GM19023 (cell line): ENCODE results near the gene ORC4.

Source experiments
- ATAC-seq: cut with Tn5 transposase; IDR thresholded peaks from one replicate; pipeline ENCODE4 v1.9.1; 2021; ENCODE audit warnings: mild to moderate bottlenecking, moderate library complexity; ENCODE audit not compliant: unreplicated experiment

The ORC4 gene

DNA sequence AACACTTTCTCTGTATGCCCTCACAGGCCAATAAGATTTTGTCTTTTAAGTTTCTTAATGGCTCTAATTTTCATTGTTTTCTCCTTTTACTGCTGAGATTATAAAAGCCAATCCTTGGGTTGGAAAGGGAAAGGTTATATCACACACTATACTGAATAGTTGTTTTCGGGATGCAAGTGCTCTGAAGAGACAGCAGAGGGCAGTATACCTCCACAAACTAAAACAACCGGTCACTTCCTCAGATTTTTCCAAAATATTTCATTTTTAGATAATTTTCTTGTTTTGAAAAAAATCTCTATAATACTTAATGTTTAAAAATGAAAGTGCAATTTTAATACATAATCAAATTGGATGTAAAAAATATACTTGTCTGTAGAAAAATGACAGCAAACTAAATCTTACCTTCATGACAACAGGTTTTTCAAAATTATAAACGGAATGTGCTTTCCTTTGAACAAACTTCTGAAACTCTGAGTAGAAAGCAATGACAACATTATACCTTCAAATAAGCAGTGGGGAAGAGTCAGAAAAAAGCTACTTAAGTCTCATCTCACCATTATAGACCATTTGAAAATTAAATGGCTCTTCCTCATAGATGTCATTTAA, 82.7 kb downstream of the ORC4 start:
- ATAC-seq = peak; percentile 63

GRCh38 chr2:147934881-147935620, 85.5 kb downstream of the ORC4 start:
- no peak for ATAC-seq

DNA sequence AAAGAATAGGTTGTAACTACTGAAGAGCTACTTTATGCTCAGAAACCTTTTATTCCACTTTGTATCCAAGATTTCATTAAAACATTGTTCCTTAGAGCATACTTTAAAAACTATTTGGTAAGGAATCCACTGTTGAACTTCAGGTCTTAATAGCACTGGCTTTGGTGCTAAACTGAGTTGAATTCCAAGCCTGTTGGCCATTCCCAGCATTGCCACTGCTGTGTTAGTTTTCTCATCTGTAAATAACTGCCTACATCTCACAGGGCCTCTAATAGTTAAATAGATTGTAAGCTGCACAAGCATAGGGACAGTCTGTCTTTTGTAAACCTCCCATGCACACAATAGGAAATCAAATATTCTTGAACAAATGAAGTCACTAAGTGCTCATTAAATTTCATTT, 86.6 kb downstream of the ORC4 start:
- ATAC-seq = no peak

DNA sequence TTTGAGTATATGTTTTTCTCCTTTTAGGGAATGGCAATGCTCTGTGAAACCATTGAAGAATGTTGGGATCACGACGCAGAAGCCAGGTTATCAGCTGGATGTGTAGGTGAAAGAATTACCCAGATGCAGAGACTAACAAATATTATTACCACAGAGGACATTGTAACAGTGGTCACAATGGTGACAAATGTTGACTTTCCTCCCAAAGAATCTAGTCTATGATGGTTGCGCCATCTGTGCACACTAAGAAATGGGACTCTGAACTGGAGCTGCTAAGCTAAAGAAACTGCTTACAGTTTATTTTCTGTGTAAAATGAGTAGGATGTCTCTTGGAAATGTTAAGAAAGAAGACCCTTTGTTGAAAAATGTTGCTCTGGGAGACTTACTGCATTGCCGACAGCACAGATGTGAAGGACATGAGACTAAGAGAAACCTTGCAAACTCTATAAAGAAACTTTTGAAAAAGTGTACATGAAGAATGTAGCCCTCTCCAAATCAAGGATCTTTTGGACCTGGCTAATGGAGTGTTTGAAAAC, 93.4 kb downstream of the ORC4 start:
- ATAC-seq = no peak

DNA sequence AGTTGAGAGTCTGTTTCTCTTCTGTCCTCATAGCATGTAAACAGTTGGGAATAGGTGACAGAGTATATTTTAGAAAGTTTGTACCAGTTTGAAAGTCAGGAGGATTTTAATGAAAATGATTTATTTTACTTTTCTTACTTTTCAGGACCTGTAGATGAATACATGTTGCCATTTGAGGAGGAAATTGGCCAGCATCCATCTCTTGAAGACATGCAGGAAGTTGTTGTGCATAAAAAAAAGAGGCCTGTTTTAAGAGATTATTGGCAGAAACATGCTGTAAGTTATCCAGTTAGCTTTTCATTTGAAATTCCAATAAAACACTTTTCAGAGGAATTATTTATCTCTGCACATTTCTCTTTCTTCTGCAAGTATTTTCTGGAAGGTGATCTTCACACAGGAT, 94.7 kb downstream of the ORC4 start:
- ATAC-seq = no peak

DNA sequence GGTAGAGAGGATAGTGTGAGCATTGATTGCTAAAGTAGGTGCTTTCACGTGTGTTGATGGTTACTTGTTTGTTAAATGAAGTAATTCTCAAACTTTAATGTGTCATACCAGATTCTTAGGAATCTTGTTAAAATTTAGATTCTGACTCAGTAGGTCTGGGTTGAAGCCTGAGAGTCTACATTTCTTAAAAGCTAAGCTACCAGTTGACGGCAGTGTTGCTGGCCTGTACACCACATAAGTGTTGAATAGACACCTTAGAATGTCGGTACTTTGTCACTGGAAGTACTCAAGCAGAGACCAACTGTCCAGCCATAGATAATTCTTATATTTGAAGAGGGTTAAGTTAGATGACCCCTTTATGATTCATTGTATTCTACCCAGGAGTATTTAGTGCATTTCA, 95.9 kb downstream of the ORC4 start:
- no peak for ATAC-seq

DNA sequence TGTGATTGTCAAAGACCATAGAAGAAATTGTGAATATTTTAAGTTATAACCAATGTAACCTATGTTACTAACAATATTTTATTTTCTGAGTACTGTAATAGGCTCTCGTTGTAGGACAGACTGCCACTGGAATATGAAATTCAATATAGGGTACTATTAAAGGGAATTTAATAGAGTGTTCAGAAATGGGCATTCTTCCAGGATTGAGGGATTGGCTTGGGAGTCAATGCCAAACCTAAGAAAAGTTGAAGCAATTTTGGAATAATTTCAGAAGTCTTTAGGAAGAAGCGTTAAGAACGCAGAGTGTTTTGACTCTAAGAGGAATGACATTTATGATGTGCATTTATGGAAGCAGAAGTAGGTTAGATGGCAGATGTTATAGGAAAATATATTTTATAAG, 96.7 kb downstream of the ORC4 start:
- ATAC-seq = no peak

DNA sequence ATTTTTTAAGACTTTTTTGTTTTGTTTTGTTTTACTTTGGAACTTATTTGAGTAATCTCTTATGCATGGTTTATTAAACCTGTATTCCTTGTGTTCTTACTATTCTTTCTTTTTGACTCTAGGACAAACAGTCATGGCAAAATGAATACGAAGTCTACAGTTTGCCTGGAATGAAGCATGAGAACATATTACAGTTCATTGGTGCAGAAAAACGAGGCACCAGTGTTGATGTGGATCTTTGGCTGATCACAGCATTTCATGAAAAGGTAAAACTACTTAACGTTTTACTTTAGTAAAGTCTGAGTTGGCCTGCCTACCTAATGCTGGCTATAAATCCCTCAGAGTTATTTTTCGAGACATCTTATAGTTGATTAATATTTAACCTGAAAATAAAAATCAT, 103.4 kb downstream of the ORC4 start:
- no peak for ATAC-seq

DNA sequence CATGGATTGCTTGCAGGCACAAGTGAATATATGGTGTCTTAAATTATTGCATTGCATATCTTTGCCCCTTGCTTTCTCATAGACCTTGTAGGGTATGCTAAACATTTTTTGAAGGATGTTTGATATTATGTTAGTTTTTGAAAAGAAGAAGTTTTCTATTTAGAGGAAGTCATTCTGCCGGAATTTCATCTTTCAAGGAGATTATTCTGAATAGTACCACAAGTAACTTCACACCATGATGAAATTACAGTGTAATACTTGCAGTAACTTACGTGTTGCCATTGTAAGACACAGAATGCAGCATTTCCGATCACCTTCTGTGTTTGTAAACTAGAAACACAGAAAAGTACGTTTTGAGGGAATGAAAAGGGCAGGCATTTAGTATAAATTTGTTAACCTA, 103.8 kb downstream of the ORC4 start:
- no peak for ATAC-seq

GRCh38 chr2:147916067-147916466, 104.5 kb downstream of the ORC4 start:
- no peak for ATAC-seq

DNA sequence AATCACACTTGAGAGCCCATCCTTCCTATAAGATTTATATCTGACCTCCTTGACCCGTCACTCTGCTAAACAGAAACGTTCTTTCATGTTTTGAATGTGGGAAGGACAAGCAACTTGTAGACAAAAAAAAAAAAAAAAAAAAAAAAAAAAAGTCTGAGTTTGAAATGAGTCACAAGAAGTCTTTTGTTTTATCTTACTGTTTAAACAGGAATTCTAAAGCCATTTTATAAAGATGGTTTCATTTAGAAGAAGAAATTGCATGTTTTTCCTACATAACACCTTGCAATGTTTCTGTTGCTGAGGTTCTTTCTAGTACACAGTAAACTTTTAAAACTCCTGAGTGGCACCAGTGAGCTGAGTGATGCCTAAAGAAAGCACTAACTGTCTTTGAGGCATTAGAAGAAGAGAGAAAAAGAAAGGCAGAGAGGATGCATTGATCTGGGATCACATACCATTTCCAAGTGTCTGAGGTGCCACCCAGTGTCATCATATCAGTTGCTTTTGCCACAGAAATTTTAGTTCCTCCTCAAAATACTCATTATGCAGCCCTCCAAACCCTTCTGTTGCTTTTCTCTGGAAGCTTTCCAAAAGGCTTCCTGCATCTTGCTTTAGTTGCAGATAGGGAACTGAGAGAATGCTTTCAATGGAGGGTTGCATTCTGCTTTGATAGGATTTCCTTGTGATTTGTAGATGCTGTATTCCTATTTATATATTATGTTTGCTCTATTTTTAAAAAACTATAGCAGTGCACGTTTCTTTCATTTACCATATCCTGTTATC, 106.6 kb downstream of the ORC4 start:
- ATAC-seq = no peak

DNA sequence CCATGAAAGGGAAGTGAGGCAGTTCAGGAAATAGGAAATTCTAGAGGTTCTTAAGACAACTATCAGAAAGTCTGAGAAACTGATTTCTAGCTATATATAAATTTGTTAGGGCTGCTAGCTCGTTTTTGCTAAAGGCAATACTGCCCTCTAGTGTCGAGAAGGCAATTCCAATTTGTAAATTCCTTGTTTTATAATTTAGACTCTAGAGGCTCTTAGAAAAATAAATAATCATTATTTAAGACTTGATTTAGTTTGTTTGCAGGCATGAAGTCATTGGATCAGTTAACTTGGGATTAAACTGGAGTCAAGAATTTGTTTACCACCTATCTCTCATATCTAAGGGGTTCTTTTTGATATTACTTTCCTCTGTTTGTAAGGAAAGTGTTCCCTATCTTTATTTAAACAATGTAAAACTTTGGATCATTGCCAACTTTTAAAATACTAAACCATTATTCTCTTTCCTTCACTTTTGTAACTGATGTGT, 109.5 kb downstream of the ORC4 start:
- ATAC-seq = no peak

DNA sequence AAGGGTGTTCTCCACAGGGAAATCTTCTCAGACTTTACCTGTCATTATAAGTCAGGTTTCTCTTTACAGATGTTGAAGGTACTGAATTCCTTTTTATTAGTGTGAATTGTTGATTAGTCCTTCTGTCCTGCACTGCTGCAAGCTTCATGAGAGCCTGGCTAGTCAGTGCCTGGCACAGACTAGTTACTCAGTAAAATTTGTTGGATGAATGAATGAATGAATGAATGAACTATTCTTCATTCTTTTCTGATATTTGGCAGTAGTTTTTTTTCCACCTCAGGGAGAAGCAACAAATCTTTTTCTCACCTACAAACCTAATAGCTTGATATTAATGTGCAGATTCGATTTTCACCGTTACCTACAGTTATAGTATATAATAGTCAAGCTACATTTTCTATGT, 111.4 kb downstream of the ORC4 start:
- ATAC-seq = no peak

- no peak for ATAC-seq
Measured at GRCh38 chr2:147904051-147904450, 116.5 kb downstream of the ORC4 start.

- ATAC-seq = no peak
Measured at GRCh38 chr2:147888680-147889079, 131.9 kb downstream of the ORC4 start.

DNA sequence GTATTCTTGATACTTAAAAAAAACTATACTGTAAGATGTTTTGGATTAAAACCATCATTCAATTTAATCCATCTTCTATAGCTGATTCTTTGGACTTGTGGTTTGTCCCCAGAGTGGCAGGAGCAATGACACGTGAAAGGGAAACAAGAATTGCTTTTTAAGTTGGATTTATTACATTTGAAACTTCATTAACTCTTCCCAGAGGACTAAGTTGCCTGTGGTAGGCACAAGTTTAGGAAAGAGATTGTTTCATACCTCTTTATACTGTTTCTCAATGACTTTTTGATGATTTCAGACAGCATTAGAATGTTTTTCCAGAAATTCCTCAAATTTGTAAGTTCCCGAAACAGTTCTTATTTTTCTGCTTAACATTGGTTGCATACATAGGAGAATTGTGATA, 134.4 kb downstream of the ORC4 start:
- no peak for ATAC-seq

DNA sequence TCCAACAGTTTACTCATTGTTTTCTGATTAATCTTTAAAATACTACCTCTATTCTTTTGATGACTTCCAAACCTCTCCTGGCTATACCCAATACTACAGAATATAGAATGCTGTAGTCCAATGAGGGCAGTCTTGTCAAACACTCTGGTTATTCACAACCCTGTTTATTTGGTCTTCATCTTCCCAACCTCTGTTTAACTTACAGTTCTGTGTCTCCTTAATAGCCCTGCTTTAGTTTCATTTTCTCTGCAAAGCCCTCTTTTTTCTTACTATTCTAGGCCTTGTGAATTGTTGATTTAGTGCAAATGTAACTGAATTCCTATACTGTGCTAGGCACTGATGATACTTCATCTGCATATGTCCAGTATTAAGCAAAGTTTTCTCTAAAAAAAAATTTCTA, 135.7 kb downstream of the ORC4 start:
- ATAC-seq = no peak

GRCh38 chr2:147882631-147883030, 137.9 kb downstream of the ORC4 start:
- ATAC-seq = no peak
